T-helper 2 cell (primary cell): ENCODE results near the gene C9.
A peak's percentile ranks its signal among the peaks of the same experiment; 100 is the strongest.
"Not testable (repeated sequence)": the region's sequence is repeated elsewhere in the genome, so short reads cannot be mapped to it uniquely, and the experiment has no call there.

Experiments
- DNase-seq, 5 experiments: peaks; one replicate each; pipeline versions ENCODE4 v3.0.0 to v3.0.0-alpha.2; 2012 to 2022

Gene C9

DNA sequence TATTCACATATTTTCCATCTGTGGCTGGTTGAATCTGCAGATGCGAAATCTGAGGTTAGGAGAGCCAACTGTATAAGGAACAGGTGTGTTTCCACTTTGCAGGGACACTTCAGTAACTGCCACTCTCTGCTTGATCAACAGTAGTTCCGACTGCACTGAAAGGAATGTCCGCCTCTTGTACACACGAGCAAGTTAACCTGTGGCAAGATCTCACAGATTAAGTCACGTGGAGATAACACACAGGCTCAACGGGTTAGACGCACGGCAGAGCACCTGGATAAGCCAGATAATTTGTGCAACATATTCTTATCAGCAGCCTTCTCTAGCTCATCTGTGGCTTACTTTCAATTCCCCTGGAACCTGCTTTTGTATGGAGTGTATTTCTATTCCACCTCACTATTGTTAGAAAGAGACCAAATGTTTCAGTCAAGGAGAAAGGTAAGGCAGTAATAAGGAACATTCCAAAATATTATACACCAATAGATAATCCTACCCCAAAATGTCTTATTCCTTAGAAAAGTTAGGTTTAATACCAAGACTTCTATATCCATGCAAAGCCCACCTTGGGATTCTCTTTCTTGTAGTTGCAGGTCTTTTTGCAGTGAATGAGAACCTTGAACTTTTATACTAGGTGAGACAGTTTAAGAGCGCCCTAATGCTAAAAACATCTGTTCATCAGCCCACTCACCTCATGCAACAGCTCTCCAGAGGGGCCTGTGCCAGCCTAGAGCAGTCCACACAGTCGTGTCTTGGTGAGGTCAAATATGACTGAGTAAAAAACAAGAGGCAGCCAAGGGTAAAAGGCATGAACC lies 6.5 kb upstream of the C9 start:
- DNase-seq = no peak

DNA sequence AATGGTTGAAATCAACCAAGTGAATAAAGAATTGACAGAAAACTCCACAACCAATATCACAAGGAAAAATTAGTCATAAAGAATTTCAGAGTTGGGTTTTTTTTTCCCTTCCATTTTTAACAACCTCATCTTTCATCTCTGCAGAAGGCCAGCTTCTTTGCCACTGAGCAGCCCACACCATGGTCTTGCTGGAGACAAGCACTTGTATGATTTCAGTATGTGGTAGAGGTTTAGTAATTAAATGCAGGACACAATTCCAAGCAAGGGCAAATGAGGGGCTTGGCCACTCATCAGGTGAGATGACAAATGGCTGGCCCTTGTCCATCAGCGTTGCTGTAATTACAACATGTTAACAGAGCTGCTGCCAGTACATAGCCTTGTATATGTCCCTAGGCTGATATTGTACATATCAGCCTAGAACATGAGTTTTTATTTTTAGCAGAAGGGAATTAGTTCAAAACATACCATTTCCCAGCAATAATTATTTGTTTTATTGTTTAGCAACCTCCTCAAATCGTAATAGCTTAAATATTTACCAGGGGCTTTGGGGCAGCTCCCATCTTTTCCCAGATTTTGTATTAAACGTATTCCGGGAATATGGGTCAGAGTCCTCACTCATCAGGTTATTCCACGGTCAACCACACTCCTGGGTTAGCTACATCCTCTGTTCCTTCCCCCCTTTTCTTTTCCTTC lies 5.0 kb upstream of the C9 start:
- no peak for DNase-seq

DNA sequence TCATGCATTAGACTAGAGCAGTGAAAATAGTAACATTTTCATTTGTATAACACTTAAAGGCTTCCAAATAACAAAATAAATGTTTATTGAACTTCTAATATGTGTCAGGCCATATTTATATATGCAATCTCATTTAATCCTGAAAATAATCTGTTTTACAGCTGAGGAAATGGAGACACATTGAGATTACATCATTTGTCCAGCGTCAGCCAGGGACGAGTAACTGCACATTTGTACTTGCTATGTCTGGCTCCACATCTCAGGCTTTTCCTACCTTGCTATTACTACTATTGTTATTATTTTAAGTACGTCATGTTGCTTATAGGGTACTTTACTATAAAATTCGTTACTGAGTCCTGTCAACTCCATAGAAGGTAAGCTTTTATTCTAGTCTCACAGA lies 3.8 kb upstream of the C9 start:
- no peak for DNase-seq

DNA sequence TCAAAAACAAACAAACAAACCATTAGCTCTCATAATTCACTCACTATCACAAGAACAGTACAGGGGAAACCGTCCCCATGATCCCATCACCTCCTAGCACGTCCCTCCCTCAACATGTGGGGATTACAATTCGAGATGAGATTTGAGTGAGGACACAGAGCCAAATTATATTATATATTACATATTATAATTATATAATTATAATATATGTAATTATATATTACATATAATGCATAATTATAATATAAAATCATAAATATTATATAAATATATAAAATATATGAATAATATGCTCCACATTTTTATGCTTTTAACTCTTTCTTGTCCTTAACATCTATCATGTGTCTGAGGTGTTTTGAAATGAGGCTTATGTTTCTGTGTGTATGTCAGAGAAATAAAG lies 3.4 kb upstream of the C9 start:
- DNase-seq = no peak

DNA sequence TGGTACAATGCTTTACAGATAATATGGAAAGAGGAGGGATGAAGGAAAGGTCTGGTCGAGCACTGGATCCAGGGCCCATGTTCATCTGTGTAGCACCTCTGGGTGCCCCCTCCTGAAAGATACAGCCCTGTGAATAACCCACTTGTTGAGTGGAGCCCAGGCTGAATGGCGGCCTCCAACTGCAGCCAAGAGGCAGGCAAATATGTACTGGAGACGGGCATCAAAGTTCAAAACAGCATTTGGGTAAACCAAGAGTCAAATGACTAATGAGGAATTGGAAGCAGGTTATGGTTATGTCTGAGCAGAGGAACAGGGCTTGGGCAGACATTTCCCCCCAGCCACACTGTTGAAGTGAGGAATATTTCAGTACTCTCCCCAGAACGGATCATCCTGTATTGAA lies 1.1 kb downstream of the C9 start:
- DNase-seq = no peak

DNA sequence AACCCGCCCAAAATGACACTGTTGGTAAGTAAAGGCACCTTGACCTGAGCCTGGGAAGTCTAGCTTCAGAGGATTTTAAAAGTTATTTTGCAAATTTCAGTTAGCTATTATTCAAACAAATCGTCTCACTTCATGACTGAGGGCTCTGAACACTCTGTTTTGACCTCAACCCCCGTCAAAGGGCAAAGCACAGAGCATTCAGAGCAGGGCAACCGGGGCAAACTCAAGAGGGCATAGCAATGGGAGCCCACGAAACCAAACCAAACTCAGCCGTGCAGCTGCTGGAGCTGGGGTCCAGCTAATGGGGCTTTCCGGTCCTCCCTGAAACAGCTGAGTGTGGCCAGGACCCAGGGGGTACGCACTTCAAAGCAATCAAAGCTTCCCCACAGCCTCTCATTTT lies 1.6 kb downstream of the C9 start:
- no peak for DNase-seq

DNA sequence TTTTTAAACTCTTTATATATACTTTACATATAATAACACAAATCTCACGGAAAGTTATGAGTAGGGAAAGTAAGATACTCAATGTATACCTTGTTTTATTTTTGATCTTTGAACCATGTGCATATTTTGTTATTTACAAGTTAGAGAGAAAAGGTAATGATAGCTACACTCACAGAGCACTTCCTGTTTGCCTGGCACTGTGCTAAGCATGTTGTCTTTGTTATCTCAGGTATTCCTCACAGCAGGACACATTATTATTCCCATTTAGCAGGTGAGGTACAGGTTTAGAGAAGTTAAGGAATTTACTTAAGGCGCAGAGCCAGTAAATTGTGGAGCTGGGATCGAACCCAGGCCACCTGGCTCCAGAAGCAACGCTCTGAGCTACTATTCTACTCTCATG lies 3.0 kb downstream of the C9 start:
- DNase-seq = no peak

DNA sequence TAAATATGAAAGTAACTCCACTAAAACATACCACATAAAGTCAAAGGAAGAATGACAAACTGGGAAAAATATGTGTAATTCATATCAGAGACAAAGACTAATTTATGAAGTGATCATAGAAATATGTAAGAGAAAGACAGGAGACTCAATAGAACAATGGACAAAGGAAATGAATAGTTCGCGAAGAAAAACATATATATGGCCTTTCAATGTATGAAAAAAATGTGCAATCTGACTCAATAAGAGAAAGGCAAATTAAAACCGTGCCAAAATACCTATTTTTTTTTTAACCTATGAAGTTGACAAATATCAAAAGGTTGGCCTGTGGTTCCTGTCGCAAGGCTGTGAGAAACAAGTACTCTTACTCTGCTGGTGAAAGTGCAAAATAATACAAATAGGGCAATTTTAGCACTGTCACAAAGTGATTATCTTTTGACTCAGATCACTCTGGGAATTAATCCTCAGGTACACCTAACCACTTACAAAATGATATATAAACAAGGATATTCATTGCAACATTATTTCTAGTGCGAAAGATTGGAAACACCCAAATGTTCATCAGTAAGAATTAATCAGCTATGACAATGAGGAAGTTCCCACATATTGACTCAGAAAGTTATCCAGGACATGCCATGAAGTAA lies 3.7 kb downstream of the C9 start:
- DNase-seq = peak in 1 of 5 experiments; percentile 18

DNA sequence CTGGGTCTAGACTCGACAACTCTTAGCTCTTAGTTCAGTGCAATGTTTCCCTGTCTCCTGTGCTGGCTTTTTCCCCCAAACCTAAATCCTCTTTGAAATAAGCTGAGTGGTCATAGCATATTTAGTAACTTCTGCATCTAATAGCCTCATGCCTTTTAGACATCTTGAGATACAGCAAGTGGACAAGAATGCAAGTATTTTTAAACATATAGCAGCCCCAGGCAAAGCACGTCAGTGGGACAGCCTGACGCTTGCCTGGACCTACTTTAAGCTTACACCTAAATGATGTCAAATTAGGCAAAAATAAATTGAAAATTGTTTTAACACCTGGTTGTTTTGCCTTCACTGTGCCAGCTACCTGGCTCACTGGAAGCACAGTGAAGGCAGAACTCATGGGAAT lies 8.0 kb downstream of the C9 start:
- DNase-seq = no peak

DNA sequence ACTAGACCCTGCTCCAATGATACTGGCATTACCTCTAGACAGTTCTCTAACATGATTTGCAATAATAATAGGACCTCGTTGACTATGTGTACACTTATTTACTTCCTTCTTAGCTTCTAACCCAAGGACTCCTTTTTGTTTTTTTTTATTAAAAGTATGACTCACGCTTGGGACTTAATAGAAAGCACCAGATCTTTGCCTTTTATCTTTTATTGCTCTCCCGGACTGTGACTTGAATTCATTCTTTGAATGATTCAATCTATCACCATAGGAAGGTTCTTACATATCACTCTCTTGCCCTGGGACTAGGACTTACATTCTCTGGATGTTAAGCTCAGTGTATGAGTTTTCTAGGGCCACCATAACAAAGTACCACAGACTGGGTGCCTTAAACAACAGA lies 9.0 kb downstream of the C9 start:
- no peak for DNase-seq

DNA sequence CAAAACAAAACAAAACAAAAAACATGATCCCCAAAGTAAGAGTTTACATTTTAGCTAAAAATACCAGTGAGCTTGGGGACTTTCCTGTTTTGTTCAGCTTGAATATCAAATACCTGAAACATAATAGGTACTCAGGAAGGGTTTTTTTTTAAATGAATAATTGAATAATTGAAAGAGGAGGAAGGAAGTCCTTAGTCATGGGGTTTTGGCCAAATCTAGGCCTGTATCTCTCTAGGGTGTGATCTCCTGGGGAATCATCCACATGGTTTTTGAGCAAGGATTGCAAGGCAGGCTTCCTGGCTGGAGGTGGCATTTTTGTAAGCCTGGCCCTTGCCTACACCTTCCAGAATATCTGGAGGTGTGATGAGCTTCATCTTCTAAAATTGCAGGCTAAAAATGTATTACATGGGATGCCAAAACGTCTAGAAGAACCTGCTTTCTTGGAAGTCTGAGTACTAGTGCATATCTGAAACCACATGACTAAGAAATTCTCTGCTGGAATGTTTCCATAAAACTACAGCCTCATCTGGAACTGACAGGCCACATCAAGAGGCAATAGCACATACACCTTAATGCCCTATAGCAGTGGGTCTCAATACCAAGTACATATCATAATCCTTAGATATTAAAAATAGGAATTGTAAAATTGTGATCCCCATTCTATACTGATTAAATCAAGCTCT lies 10.4 kb downstream of the C9 start:
- DNase-seq = no peak

DNA sequence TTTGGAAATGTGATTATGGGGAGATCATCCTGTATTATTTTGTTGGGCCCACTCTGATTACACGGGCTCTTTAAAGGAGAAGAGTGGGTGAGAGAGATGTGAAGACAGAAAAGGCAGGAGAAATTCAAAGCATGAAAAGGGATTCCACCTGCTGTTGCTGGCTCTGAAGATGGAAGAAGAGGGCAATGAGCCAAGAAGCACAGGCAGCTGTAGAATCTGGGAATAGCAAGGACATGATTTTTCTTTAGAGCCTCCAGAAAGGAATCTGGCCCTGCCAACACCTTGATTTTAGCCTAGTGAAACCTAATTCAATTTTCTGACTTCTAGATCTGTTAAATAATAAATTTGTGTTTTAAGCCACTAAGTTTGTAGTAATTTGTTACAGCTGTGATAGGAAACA lies 11.3 kb downstream of the C9 start:
- no peak for DNase-seq

DNA sequence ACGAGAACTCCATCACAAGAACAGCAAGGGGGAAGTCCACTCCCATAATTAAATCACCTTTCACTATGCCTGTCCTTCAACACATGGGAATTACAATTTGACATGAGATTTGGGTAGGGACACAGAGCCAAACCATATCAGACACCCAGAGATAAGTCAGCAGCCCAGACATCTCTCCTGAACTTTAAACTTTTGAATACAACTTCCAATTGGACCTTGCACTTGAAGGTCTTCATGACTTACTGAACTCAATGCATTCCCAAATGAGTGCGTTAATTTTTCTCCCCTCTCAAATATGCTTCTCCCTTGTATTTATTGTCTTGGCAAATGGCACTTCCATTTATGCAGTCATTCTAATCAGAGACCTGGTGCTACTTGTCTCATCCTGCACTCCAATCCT lies 12.1 kb downstream of the C9 start:
- DNase-seq = no peak

DNA sequence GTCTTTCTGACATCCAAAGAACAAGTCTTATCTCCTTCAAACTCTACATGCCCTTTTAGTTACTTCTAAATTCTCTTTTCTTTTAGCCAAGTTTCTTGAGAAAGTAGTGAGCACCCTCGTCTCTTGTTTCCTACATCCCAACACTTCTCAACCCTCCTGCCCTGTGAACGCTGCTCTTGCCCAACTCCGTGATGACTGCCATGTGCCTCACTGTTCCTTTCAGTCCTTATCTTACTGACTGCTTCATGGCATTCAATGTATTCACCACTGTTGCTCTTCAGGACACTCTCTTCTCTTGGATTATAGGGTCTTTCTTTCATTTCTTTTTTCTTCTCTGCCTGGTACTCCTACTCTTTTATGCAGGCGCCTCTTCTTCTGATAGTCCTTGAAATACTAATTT lies 14.8 kb downstream of the C9 start:
- DNase-seq = no peak

DNA sequence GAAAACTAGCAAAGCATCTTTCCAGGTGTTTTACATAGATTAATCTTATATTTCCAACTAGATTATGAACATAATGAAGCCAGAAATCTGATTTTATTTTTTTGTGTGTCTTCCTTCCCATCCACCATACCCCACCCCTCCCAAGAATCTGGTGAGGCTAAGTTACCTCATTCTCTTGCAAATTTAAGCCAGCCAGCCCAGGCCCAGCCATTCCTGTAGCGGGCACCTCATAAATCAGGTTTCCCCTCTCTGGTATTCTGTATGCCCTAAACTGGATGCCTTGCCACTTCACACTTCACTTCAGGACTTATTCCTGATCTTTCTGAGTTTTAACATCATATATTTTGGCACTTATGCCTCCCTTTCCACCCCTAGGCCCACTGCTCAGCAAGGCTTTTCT lies 21.8 kb downstream of the C9 start:
- no peak for DNase-seq

DNA sequence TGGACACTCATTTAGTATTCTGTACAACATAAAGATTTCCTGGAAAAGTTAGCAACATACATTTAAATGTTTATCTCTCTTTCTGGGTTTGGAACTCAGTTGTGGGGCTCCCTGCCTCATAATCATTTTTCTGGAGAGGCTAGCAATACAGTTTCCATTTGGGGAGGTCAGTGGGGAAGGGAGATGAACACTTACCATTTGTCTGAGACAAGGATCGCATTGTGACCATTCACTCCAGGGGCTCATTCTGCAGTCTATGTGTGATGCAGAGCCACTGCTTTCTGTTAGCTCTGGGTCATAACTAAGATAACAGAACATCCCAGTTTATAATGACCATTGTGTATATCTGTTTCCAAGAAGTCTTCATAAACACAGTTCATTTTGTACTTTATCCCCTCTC lies 22.4 kb downstream of the C9 start:
- DNase-seq = no peak

DNA sequence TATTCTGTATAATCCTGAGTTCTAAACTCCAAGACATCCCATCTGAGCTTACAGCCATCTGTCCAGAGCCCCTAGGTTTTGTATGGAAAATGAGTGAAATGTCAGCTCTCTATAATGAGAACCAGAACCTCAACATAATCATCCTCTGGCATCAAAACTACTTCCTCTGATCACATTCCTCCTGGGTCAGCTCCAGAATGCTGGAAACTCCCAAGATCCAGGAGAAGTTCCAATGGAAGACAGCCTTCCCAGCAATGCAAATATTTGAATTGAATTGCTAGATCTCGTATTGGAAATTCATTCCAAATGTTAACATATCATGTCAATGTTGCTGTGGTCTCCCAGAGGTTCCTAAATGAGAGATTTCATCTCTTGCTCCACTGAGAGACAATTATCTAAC lies 23.8 kb downstream of the C9 start:
- no peak for DNase-seq

DNA sequence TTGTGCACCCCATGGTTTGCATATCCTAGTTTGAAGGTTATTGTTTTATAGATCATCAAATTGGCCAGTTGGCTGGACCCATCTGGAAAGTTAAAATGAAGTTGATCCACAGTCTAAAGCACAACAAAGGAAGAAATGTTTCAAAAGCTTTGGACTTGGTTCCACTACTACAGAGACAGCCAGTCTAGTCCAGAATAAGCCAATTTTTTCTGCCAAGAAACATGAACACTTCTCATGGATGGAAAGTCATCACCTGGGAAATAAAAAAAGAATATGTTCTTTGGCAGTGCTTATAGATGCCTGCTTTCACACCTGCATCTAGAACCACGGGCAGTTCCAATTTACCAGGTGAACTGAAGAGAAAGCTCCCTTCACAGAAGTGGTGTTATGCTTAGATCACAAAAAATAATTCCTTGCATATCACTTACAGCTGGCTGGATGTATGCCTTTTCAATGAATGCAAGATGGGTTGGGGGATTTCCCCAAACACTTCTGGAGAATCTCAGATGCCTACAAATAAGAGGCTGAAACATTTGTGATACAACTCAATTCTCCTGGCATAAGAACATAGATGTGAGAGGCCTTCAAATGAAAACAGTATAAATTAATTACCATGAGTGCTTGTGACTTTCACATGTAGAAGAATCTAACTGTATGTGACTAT lies 26.9 kb downstream of the C9 start:
- DNase-seq = peak in 1 of 5 experiments; percentile 5

DNA sequence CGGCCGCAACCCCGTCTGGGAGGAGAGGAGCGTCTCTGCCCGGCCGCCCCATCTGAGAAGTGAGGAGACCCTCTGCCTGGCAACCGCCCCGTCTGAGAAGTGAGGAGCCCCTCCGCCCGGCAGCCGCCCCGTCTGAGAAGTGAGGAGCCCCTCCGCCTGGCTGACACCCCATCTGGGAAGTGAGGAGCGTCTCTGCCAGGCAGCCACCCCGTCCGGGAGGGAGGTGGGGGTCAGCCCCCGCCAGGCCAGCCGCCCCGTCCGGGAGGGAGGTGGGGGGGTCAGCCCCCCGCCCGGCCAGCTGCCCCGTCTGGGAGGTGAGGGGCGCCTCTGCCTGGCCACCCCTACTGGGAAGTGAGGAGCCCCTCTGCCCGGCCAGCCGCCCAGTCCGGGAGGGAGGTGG lies 30.0 kb downstream of the C9 start:
- DNase-seq = not testable (repeated sequence)

DNA sequence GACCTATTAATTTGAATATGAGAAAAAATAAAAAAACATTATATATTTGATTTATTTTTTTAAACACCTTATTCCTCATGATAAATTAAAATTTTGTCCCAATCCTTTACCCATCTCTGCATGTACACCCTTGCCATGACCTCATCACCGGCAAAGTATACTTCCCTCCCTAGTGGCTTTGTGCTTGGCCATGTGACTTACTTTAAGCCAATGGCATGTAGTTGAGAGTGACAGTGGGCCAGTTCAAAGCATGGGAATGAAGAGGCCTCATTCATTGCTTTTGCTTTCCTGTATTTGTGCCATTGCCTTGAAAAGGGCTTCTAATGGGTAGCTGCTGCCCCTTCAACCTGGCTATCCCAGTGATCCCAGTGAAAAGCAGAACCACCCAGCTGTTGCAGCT lies 31.2 kb downstream of the C9 start:
- DNase-seq = no peak

DNA sequence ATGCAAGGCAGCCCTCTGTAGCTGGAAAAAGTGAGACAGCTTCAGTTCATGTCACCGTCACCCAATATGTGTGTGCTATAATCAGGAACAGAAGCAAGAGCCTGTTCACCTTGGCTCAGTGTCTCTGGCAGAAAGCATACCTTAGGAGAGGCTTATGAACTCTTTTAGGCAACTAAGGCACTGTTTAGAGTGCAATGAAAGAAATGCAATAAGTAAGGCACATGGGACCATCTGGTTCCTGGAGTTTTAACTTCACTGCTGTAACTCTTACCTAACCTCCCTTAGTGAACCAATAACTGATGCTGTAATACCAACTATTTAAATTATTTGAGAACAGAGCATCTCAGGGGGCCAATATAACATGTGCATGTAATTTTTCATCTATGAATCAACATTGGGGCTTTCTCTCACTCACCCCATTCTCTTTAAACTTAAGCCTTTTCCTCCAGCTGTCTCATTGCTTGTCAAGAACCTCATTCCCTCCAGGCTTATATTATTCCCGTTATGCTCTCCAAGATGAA lies 32.4 kb downstream of the C9 start:
- no peak for DNase-seq

DNA sequence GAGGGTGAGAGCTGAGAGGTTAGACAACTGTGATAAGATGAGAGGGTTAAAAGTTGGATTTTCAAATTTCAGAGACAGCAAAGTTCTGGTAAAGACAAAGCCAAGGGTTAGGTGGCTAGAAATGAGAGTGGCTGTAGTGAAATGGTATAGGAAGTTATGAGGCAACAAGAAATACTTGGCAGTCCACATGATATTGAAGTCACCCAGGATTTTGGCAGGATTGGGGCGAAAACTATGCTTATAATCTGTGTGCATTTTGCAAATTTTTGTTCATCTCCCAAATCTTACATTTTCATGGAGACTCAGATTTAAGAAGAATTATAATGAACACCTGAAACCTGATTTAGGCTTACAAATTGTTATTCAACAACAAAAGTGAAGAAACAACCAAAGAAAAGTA lies 35.6 kb downstream of the C9 start:
- no peak for DNase-seq

DNA sequence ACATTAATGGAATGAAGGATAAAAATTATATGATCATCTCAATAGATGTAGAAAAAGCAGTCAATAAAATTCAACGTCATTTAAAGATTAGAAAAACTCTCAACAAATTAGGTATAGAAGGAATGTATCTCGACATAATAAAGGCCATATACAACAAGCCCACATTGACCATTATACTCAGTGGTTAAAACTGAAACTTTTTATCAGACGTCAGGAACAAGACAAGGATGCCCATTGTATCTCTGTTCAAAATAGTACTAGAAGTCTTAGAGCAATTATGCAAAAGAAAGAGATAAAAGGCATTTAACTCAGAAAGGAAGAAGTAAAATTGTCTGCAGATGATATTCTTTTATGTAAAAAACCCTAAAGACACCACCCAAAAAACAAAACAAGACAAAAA lies 40.8 kb downstream of the C9 start:
- no peak for DNase-seq
